T-cell (primary cell): ENCODE results near the gene SMCO3. TPM values are rescaled to one million over a fixed set of nuclear protein-coding genes. Genes with fewer than 3 reads are reported as not detected.
"Not testable (repeated sequence)": the region's sequence is repeated elsewhere in the genome, so short reads cannot be mapped to it uniquely, and the experiment has no call there.

ENCODE experiments used
- ATAC-seq, 4 experiments: fragments of 200-7000 bp in 3 of 4; fragments of 150-1000 bp in 1 of 4; cut with Tn5 transposase; replicated peaks in 1 of 4; 1 replicate in 3 of 4; 2 replicates in 1 of 4; pipeline ENCODE4 v1.10.0; 2021; ENCODE audit warnings: moderate library complexity in 3 of 4, mild to moderate bottlenecking in 2 of 4, moderate number of reproducible peaks in 1 of 4
- CTCF ChIA-PET, 2 donors: fragments of 300-600 bp; sonication (Branson Sonifier 250); formaldehyde crosslinking; loops; one replicate each; lab custom pipeline; 2022; ENCODE audit warnings: antibody characterized with exemption in 2 of 2; lab: Charles Lee
- POLR2A ChIA-PET, 2 donors: fragments of 300-600 bp; sonication (Branson Sonifier 250); formaldehyde crosslinking; loops; one replicate each; lab custom pipeline; 2022; ENCODE audit warnings: antibody characterized with exemption in 2 of 2; lab: Charles Lee
- DNase-seq, 35 experiments: peaks; one replicate each; pipeline versions ENCODE4 v3.0.0 to v3.0.0-alpha.2; 2013 to 2023
- H3K27ac ChIP-seq: one replicate; pipeline ENCODE4 v1.5.1; 2013; ENCODE audit warnings: low read length
- H3K27me3 ChIP-seq, 2 experiments: replicated peaks in 1 of 2; 1 replicate in 1 of 2; 2 replicates in 1 of 2; pipeline versions ENCODE4 v1.6.1 to v1.7.0; 2013; ENCODE audit warnings: low read length in 1 of 2, mixed read lengths in 1 of 2; ENCODE audit not compliant: control insufficient read depth in 2 of 2, insufficient read depth in 2 of 2; ENCODE audit errors: extremely low read depth in 1 of 2
- H3K36me3 ChIP-seq, 2 donors: 1 replicate in 1 of 2; 2 replicates in 1 of 2; pipeline versions ENCODE4 v1.6.1 to v1.7.0; 2013; ENCODE audit warnings: low read length in 1 of 2; ENCODE audit not compliant: control insufficient read depth in 2 of 2, insufficient read depth in 1 of 2; ENCODE audit errors: extremely low read depth in 1 of 2
- H3K4me1 ChIP-seq, 2 experiments: 1 replicate in 1 of 2; 2 replicates in 1 of 2; pipeline versions ENCODE4 v1.6.1 to v1.7.0; 2013; ENCODE audit warnings: low read length in 2 of 2, mixed read lengths in 1 of 2; ENCODE audit not compliant: insufficient read depth in 2 of 2, control insufficient read depth in 1 of 2; ENCODE audit errors: extremely low read depth in 1 of 2
- H3K4me3 ChIP-seq, 2 donors: 1 replicate in 1 of 2; 2 replicates in 1 of 2; pipeline versions ENCODE4 v1.5.1 to v1.7.0; 2013; ENCODE audit warnings: mild to moderate bottlenecking in 2 of 2, low read length in 1 of 2, moderate library complexity in 1 of 2; ENCODE audit not compliant: control insufficient read depth in 1 of 2; ENCODE audit errors: extremely low read depth in 1 of 2
- H3K9me3 ChIP-seq: 2 replicates; pipeline ENCODE4 v1.7.0; 2013
- H3K27ac Mint-ChIP-seq, 2 donors: one replicate each; pipeline ENCODE4 v1.8.0; 2020 to 2021; ENCODE audit warnings: mild to moderate bottlenecking in 2 of 2, mixed read lengths in 2 of 2
- H3K27me3 Mint-ChIP-seq, 2 donors: one replicate each; pipeline ENCODE4 v1.8.0; 2021 to 2022; ENCODE audit warnings: mixed read lengths in 2 of 2
- H3K36me3 Mint-ChIP-seq: one replicate; pipeline ENCODE4 v1.8.0; 2021; ENCODE audit warnings: mixed read lengths
- H3K4me1 Mint-ChIP-seq, 3 donors: one replicate each; pipeline ENCODE4 v1.8.0; 2020 to 2022; ENCODE audit warnings: mixed read lengths in 3 of 3, mild to moderate bottlenecking in 1 of 3
- H3K4me3 Mint-ChIP-seq, 3 donors: one replicate each; pipeline ENCODE4 v1.8.0; 2020 to 2022; ENCODE audit warnings: mild to moderate bottlenecking in 3 of 3, mixed read lengths in 3 of 3, moderate library complexity in 3 of 3
- H3K9me3 Mint-ChIP-seq, 3 donors: one replicate each; pipeline ENCODE4 v1.8.0; 2020 to 2022; ENCODE audit warnings: mixed read lengths in 3 of 3
- WGBS: methylation state at CpG from one replicate; pipeline ENCODE4 v1.1.5; 2013; ENCODE audit warnings: missing lambda C conversion rate; ENCODE audit not compliant: insufficient coverage; 5-methylcytosine and 5-hydroxymethylcytosine counted together
- total RNA-seq, 35 experiments: library from RNA in 6 of 35; stranded (reverse) in 6 of 35; fragments of 120-200 nt in 1 of 35; gene quantifications; one replicate each; pipeline versions ENCODE4 v1.2.1 to v1.2.4 and lab custom pipeline; 2013 to 2026

The SMCO3 gene
- total RNA-seq, 5 donors from 2014 or later (not counting 1 experiment from before 2014, with no cell fraction given) = not detected

GRCh38 chr12:14768823-14769405, 45.1 kb downstream of the SMCO3 start:
- Histone ChIP-seq H3K27me3 (no peaks in the 10 kb centered on the region), H3K4me1 (peaks cover 9 to 33% of the 10 kb centered on the region in 2 experiments), H3K27ac (peak overlapping the region; percentile 95), H3K9me3 (peaks cover 3% of the 10 kb centered on the region), H3K4me3 (peak overlapping the region; percentile 81 to 96), H3K36me3 (peaks cover 3 to 17% of the 10 kb centered on the region in 2 donors)
- peak overlapping the region; percentile 99 for H3K27ac Mint-ChIP-seq
- peak in 15 of 35 experiments; percentile 3 to 46 (median 14) for DNase-seq
- peak overlapping the region; percentile 91 to 99 (median 99) for H3K4me3 Mint-ChIP-seq
- H3K4me1 Mint-ChIP-seq = peaks cover 52 to 63% (median 55%) of the 10 kb centered on the region in 3 donors
- H3K36me3 Mint-ChIP-seq = peaks cover 41% of the 10 kb centered on the region
- WGBS = 41% methylated on average over 9 of the region's 16 CpGs
- no peak for ATAC-seq
- H3K27me3 Mint-ChIP-seq = no peaks in the 10 kb centered on the region
- CTCF ChIA-PET = interaction anchor here (0.7 to 9.8 kb wide), 8 partner anchors 21 to 816 kb away, joined by 3 to 122 read pairs (median 5); partner anchors contain the start of genes ARHGDIB (in 1 of the 2), C12orf60 (in 1 of the 2) and WBP11 (in 1 of the 2)
- peaks cover 8 to 17% (median 15%) of the 10 kb centered on the region in 3 donors for H3K9me3 Mint-ChIP-seq
- POLR2A ChIA-PET = interaction anchor here (1.3 to 8.3 kb wide), 7 partner anchors 31 to 403 kb away, joined by 3 to 121 read pairs (median 5); partner anchors contain the start of genes ATF7IP (in 1 of the 2), C12orf60 (in 1 of the 2) and WBP11 (in 1 of the 2)

- Histone ChIP-seq H3K27ac (no peak overlapping the region), H3K4me3 (peak overlapping the region in 1 of 2 donors; percentile 23), H3K36me3 (peaks cover 3 to 17% of the 10 kb centered on the region in 2 donors), H3K4me1 (peaks cover 5 to 26% of the 10 kb centered on the region in 2 experiments), H3K9me3 (peaks cover 3% of the 10 kb centered on the region), H3K27me3 (no peaks in the 10 kb centered on the region)
- Mint-ChIP-seq H3K9me3 (peaks cover 8 to 17% (median 15%) of the 10 kb centered on the region in 3 donors), H3K4me1 (peaks cover 45 to 57% (median 46%) of the 10 kb centered on the region in 3 donors), H3K36me3 (peaks cover 46% of the 10 kb centered on the region), H3K4me3 (peak overlapping the region in 1 of 3 donors; percentile 99), H3K27me3 (no peaks in the 10 kb centered on the region), H3K27ac (peak overlapping the region in 1 of 2 donors; percentile 58)
- ChIA-PET CTCF (no interaction called here), POLR2A (no interaction called here)
- ATAC-seq = no peak
- no peak for DNase-seq
- WGBS = no CpG with 5 or more reads among the region's 1 CpG
These were observed 46.4 kb downstream of the SMCO3 start for GRCh38 chr12:14767617-14768016.

DNA sequence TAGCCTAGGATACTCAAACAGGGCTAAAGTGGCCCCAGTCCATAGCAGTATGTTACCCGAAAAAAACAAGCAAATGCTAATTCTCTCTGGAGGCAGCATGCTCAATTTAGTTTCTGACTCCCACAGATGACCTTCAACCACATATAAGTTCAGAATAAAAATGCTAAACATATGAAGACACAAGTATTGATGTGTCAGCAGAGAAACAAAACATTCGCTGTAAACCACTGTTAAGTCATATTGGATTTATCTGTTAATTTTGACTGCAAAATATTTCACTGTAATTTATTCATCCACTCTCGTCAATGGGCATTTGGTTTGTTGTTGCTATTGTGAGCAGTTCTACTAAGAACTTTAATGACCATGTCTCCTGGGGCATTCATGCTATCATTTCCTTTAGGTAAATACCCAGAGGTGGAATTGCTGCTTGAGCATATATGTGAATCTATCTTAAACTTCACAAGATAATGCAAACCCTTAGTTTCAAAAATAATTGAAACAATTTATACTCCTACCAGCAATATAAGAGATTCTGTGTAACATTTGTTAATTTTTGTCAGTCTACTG, 47.2 kb downstream of the SMCO3 start:
- CTCF ChIA-PET = interaction anchor here in 1 of 2 donors (0.6 kb wide), 2 partner anchors 36 to 404 kb away, joined by 3 to 13 read pairs; no protein-coding TSS in a partner anchor
- Mint-ChIP-seq H3K4me3 (peak overlapping the region in 2 of 3 donors; percentile 22 to 41), H3K27me3 (no peaks in the 10 kb centered on the region), H3K27ac (peak overlapping the region in 1 of 2 donors; percentile 65), H3K4me1 (peaks cover 36 to 58% (median 43%) of the 10 kb centered on the region in 3 donors), H3K36me3 (peaks cover 55% of the 10 kb centered on the region), H3K9me3 (peaks cover 8 to 24% (median 19%) of the 10 kb centered on the region in 3 donors)
- Histone ChIP-seq H3K4me1 (peaks cover 2 to 20% of the 10 kb centered on the region in 2 experiments), H3K9me3 (peaks cover 3% of the 10 kb centered on the region), H3K4me3 (no peak overlapping the region), H3K27me3 (no peaks in the 10 kb centered on the region), H3K27ac (no peak overlapping the region), H3K36me3 (peaks cover 3 to 17% of the 10 kb centered on the region in 2 donors)
- DNase-seq = no peak
- POLR2A ChIA-PET = no interaction called here
- no CpG with 5 or more reads among the region's 3 CpGs for WGBS
- ATAC-seq = no peak

GRCh38 chr12:14766020-14766419, 48.0 kb downstream of the SMCO3 start:
- POLR2A ChIA-PET, H3K27ac Mint-ChIP-seq, H3K27me3 ChIP-seq, H3K9me3 ChIP-seq, H3K4me3 ChIP-seq, H3K27ac ChIP-seq, H3K4me3 Mint-ChIP-seq, H3K27me3 Mint-ChIP-seq, DNase-seq, ATAC-seq: not testable (repeated sequence)
- Histone ChIP-seq H3K4me1 (peaks cover 2 to 19% of the 10 kb centered on the region in 2 experiments), H3K36me3 (peaks cover 3 to 17% of the 10 kb centered on the region in 2 donors)
- peaks cover 62% of the 10 kb centered on the region for H3K36me3 Mint-ChIP-seq
- H3K4me1 Mint-ChIP-seq = peaks cover 30 to 54% (median 40%) of the 10 kb centered on the region in 3 donors
- CTCF ChIA-PET = interaction anchor here in 1 of 2 donors (0.6 kb wide), 1 partner anchor 37 kb away, joined by 3 read pairs; no protein-coding TSS in a partner anchor
- WGBS = 94% methylated on average over 2 of the region's 3 CpGs
- peaks cover 8 to 30% (median 23%) of the 10 kb centered on the region in 3 donors for H3K9me3 Mint-ChIP-seq

GRCh38 chr12:14765398-14765797, 48.6 kb downstream of the SMCO3 start:
- Histone ChIP-seq H3K4me3 (no peak overlapping the region), H3K27ac (no peak overlapping the region), H3K36me3 (peaks cover 3 to 17% of the 10 kb centered on the region in 2 donors), H3K27me3 (no peaks in the 10 kb centered on the region), H3K4me1 (peaks cover 2 to 16% of the 10 kb centered on the region in 2 experiments), H3K9me3 (peaks cover 3% of the 10 kb centered on the region)
- no peak overlapping the region for H3K27ac Mint-ChIP-seq
- no peak for ATAC-seq
- CTCF ChIA-PET = interaction anchor here in 1 of 2 donors (0.7 kb wide), 1 partner anchor 302 kb away, joined by 3 read pairs; no protein-coding TSS in a partner anchor
- peaks cover 25 to 52% (median 39%) of the 10 kb centered on the region in 3 donors for H3K4me1 Mint-ChIP-seq
- no peak overlapping the region for H3K4me3 Mint-ChIP-seq
- peaks cover 8 to 30% (median 25%) of the 10 kb centered on the region in 3 donors for H3K9me3 Mint-ChIP-seq
- POLR2A ChIA-PET = interaction anchor here in 1 of 2 donors (0.5 kb wide), 1 partner anchor 29 kb away, joined by 3 read pairs; no protein-coding TSS in a partner anchor
- DNase-seq = no peak
- WGBS = no CpG with 5 or more reads among the region's 2 CpGs
- peaks cover 66% of the 10 kb centered on the region for H3K36me3 Mint-ChIP-seq
- no peaks in the 10 kb centered on the region for H3K27me3 Mint-ChIP-seq

- H3K27ac Mint-ChIP-seq, DNase-seq, H3K36me3 ChIP-seq, ATAC-seq, H3K4me3 Mint-ChIP-seq, H3K27me3 ChIP-seq, H3K4me3 ChIP-seq, H3K9me3 ChIP-seq, H3K4me1 ChIP-seq, H3K27me3 Mint-ChIP-seq, H3K27ac ChIP-seq, POLR2A ChIA-PET, CTCF ChIA-PET: not testable (repeated sequence)
- peaks cover 43% of the 10 kb centered on the region for H3K36me3 Mint-ChIP-seq
- 100% methylated on average over 1 of the region's 6 CpGs for WGBS
- H3K4me1 Mint-ChIP-seq = peaks cover 21 to 33% (median 24%) of the 10 kb centered on the region in 3 donors
- H3K9me3 Mint-ChIP-seq = peaks cover 0 to 24% (median 17%) of the 10 kb centered on the region in 3 donors
These were observed 54.2 kb downstream of the SMCO3 start for GRCh38 chr12:14759711-14760280.
